ENCODE results near the gene POLR3K.
"Not testable (repeated sequence)": the region's sequence is repeated elsewhere in the genome, so short reads cannot be mapped to it uniquely, and the experiment has no call there.

POLR3K gene

GRCh38 chr16:62283-62967 lies 9.0 kb upstream of the POLR3K start:
- Mint-ChIP-seq H3K36me3 (peaks cover 6% of the 10 kb centered on the region), H3K4me1 (peaks cover 8% of the 10 kb centered on the region), H3K9me3 (no peaks in the 10 kb centered on the region), H3K4me3 (no peak overlapping the region), H3K27ac (no peak overlapping the region)
- no peak for DNase-seq (ENCODE audit: low spot score in 2 of 2)
- ATAC-seq: no peak

GRCh38 chr16:61879-62281 lies 8.5 kb upstream of the POLR3K start:
- Mint-ChIP-seq H3K9me3 (no peaks in the 10 kb centered on the region), H3K36me3 (peaks cover 10% of the 10 kb centered on the region), H3K4me1 (peaks cover 8% of the 10 kb centered on the region), H3K27ac (no peak overlapping the region), H3K4me3 (no peak overlapping the region)
- DNase-seq (ENCODE audit: low spot score in 2 of 2): no peak
- ATAC-seq: no peak

- no peak overlapping the region for H3K27ac Mint-ChIP-seq
- ATAC-seq (no peak), DNase-seq (ENCODE audit: low spot score in 2 of 2) (no peak)
- peaks cover 8% of the 10 kb centered on the region for H3K4me1 Mint-ChIP-seq
- H3K9me3 Mint-ChIP-seq: no peaks in the 10 kb centered on the region
- H3K4me3 Mint-ChIP-seq: no peak overlapping the region
- peaks cover 12% of the 10 kb centered on the region for H3K36me3 Mint-ChIP-seq
Observed at GRCh38 chr16:60929-61878, 7.8 kb upstream of the POLR3K start.

GRCh38 chr16:60166-60565 lies 6.8 kb upstream of the POLR3K start:
- H3K4me1 Mint-ChIP-seq: no peaks in the 10 kb centered on the region
- no peak for ATAC-seq
- no peak overlapping the region for H3K4me3 Mint-ChIP-seq
- no peak overlapping the region for H3K27ac Mint-ChIP-seq
- H3K36me3 Mint-ChIP-seq: peaks cover 18% of the 10 kb centered on the region
- no peaks in the 10 kb centered on the region for H3K9me3 Mint-ChIP-seq
- DNase-seq (ENCODE audit: low spot score in 2 of 2): no peak

- Mint-ChIP-seq H3K36me3 (peaks cover 24% of the 10 kb centered on the region), H3K27ac (no peak overlapping the region), H3K4me3 (no peak overlapping the region), H3K9me3 (no peaks in the 10 kb centered on the region), H3K4me1 (no peaks in the 10 kb centered on the region)
- DNase-seq (ENCODE audit: low spot score in 2 of 2): no peak
- ATAC-seq: no peak
Observed at GRCh38 chr16:59440-60059, 6.1 kb upstream of the POLR3K start.

- H3K36me3 Mint-ChIP-seq: peaks cover 24% of the 10 kb centered on the region
- ATAC-seq: no peak
- H3K27ac Mint-ChIP-seq: peak overlapping the region; percentile 40
- H3K4me3 Mint-ChIP-seq: no peak overlapping the region
- H3K9me3 Mint-ChIP-seq: no peaks in the 10 kb centered on the region
- peaks cover 7% of the 10 kb centered on the region for H3K4me1 Mint-ChIP-seq
- no peak for DNase-seq (ENCODE audit: low spot score in 2 of 2)
Observed at GRCh38 chr16:58491-59439, 5.4 kb upstream of the POLR3K start.

GRCh38 chr16:57711-58110 lies 4.3 kb upstream of the POLR3K start:
- H3K4me3 Mint-ChIP-seq: no peak overlapping the region
- H3K9me3 Mint-ChIP-seq: no peaks in the 10 kb centered on the region
- H3K27ac Mint-ChIP-seq: no peak overlapping the region
- no peak for ATAC-seq
- H3K36me3 Mint-ChIP-seq: peaks cover 34% of the 10 kb centered on the region
- DNase-seq (ENCODE audit: low spot score in 2 of 2): no peak
- peaks cover 15% of the 10 kb centered on the region for H3K4me1 Mint-ChIP-seq

GRCh38 chr16:56231-56927 lies 3.0 kb upstream of the POLR3K start:
- H3K4me3 Mint-ChIP-seq: no peak overlapping the region
- no peak overlapping the region for H3K27ac Mint-ChIP-seq
- peaks cover 24% of the 10 kb centered on the region for H3K4me1 Mint-ChIP-seq
- peaks cover 46% of the 10 kb centered on the region for H3K36me3 Mint-ChIP-seq
- DNase-seq (ENCODE audit: low spot score in 2 of 2): no peak
- no peak for ATAC-seq
- H3K9me3 Mint-ChIP-seq: no peaks in the 10 kb centered on the region

- Mint-ChIP-seq H3K4me3 (peak overlapping the region; percentile 99), H3K36me3 (peaks cover 53% of the 10 kb centered on the region), H3K9me3 (no peaks in the 10 kb centered on the region), H3K4me1 (peaks cover 31% of the 10 kb centered on the region), H3K27ac (no peak overlapping the region)
- ATAC-seq (no peak), DNase-seq (ENCODE audit: low spot score in 2 of 2) (no peak)
Observed at GRCh38 chr16:55571-56136, 2.2 kb upstream of the POLR3K start.

GRCh38 chr16:54237-54581 lies 801 bp upstream of the POLR3K start:
- DNase-seq (ENCODE audit: low spot score in 2 of 2) (no peak), ATAC-seq (no peak)
- Mint-ChIP-seq H3K4me1 (peaks cover 38% of the 10 kb centered on the region), H3K27ac (peak overlapping the region; percentile 90), H3K4me3 (peak overlapping the region; percentile 99), H3K36me3 (peaks cover 67% of the 10 kb centered on the region), H3K9me3 (no peaks in the 10 kb centered on the region)

GRCh38 chr16:50769-51591 lies 2.4 kb downstream of the POLR3K start:
- no peak for ATAC-seq
- Mint-ChIP-seq H3K9me3 (no peaks in the 10 kb centered on the region), H3K27ac (no peak overlapping the region), H3K4me1 (peaks cover 38% of the 10 kb centered on the region), H3K36me3 (peaks cover 85% of the 10 kb centered on the region), H3K4me3 (peak overlapping the region; percentile 99)
- no peak for DNase-seq (ENCODE audit: low spot score in 2 of 2)

- peaks cover 38% of the 10 kb centered on the region for H3K4me1 Mint-ChIP-seq
- H3K36me3 Mint-ChIP-seq: peaks cover 98% of the 10 kb centered on the region
- no peak overlapping the region for H3K27ac Mint-ChIP-seq
- no peaks in the 10 kb centered on the region for H3K9me3 Mint-ChIP-seq
- DNase-seq (ENCODE audit: low spot score in 2 of 2) (no peak), ATAC-seq (no peak)
- no peak overlapping the region for H3K4me3 Mint-ChIP-seq
Observed at GRCh38 chr16:47234-47633, 6.2 kb downstream of the POLR3K start.

GRCh38 chr16:46510-46909 lies 6.9 kb downstream of the POLR3K start:
- not testable (repeated sequence) for ATAC-seq; H3K9me3 Mint-ChIP-seq; H3K4me3 Mint-ChIP-seq; H3K27ac Mint-ChIP-seq; DNase-seq (ENCODE audit: low spot score in 2 of 2)
- Mint-ChIP-seq H3K36me3 (peaks cover 100% of the 10 kb centered on the region), H3K4me1 (peaks cover 39% of the 10 kb centered on the region)

Data from stimulated activated effector memory CD8-positive, alpha-beta T cell treated with anti-CD3 and anti-CD28 coated beads, Interleukin-12 subunit alpha, Interleukin-12 subunit beta, amount 100 ng/mL, for 72 hours (primary cell).